GM18519 (cell line): Measurements from ENCODE around the gene ORAI3.

Source experiments
- ATAC-seq: cut with Tn5 transposase; IDR thresholded peaks from one replicate; pipeline ENCODE4 v1.9.1; 2021; ENCODE audit warnings: mild to moderate bottlenecking, moderate library complexity; ENCODE audit not compliant: unreplicated experiment, low FRiP score

ORAI3 gene

DNA sequence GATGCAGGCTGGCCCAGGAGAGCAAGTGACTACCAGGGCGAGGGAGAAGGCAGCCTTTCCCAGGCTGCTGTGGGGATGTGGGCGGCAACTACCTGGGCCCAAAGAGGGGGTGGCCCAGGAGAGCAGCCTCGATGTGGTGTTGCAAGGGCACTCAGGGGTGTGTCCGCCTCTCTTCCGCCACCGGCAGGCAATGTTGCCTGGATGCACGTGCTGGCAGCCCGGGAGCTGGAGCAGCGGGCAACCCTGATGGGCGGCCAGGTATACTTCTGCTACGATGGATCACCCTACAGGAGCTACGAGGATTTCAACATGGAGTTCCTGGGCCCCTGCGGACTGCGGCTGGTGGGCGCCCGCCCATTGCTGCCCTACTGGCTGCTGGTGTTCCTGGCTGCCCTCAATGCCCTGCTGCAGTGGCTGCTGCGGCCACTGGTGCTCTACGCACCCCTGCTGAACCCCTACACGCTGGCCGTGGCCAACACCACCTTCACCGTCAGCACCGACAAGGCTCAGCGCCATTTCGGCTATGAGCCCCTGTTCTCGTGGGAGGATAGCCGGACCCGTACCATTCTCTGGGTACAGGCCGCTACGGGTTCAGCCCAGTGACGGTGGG lies 38.8 kb downstream of the ORAI3 start:
- ATAC-seq: no peak

DNA sequence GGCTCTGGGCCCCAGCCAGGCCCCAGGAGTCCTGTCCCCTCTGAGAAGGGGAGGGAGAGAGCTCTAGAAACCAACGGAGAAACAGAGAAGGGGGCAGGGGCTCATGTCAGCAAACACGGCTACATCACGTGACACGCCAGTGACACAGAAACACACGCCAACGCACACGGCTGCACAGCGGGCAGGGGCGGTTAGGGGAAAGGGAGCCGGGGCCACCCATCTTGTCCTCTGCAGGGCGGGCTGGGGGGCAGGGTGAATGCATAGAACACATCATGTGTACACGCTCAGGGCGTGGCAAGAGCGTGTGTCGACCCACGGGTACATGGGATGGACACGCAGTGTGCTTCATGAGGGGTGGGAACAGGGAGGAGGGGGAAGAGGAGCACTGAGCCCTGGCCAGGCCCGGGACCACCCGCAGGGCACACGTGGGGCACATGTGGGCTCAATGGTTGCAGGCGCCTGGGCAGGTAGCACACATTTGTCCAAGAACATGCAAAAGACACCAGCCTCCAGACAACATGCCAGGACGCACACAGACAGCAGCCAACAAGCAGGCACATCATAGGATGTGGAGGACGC lies 40.7 kb downstream of the ORAI3 start:
- ATAC-seq: no peak

DNA sequence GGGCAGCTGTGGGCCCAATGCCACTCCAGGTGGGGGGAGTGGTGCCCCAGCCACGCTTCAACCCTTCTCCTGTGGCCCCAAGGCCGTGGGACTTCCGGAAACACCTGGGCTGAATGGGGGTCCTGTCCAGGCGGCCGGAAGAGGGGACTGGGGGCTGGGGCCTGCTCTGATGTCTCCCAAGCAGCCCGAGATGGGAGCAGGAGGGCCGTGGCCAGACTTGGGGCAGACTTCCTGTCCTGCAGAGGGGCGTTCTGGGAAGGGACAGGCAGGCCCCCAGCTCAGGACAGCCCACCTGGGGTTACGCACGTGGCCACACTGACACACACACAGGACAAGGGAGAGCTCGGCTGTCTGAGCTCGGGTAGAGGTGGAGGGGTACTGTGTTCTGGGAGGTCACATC lies 41.2 kb downstream of the ORAI3 start:
- no peak for ATAC-seq

DNA sequence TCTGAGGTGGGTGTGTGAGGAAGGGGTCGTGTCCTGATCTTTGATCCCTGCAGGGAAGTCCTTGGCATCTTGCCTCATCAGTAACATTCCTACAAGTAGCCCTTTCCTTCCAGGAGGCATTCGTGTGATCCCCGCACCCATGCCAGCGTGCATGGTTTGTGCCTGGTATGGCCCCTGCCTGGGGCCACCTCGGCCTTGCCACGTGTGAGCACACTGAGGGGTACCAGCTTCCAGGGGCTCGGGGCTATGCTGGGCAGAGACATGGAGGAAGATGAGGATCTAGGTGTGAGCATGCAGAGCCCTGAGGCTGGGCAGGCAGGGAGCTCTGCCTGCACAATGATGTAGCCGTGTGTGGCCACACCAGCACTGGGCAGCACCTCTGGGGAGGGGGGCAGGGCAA lies 42.2 kb downstream of the ORAI3 start:
- ATAC-seq: no peak

DNA sequence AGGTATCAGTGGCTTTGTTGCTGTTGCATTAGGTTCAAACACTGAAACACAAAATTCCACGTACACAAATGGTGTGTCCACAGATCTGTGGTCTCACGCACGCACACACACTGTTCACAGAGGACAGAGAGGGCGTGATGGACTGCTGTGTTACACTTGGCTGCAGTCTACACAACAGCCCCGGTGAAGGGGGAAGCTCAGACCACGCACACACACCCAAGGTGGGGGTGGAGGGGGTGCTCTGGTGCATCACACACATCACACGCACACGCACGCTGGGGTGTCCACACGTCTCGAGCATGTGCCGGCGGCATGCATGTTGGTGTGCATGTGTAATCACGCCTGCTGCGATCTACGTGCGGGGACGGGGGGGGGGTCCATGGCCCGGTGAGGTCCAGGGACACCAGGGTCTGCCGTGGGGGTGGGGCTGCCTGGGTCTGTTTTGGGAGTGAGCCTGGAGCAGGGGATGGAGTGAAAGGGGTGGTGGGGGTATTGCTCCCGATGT lies 43.5 kb downstream of the ORAI3 start:
- no peak for ATAC-seq

DNA sequence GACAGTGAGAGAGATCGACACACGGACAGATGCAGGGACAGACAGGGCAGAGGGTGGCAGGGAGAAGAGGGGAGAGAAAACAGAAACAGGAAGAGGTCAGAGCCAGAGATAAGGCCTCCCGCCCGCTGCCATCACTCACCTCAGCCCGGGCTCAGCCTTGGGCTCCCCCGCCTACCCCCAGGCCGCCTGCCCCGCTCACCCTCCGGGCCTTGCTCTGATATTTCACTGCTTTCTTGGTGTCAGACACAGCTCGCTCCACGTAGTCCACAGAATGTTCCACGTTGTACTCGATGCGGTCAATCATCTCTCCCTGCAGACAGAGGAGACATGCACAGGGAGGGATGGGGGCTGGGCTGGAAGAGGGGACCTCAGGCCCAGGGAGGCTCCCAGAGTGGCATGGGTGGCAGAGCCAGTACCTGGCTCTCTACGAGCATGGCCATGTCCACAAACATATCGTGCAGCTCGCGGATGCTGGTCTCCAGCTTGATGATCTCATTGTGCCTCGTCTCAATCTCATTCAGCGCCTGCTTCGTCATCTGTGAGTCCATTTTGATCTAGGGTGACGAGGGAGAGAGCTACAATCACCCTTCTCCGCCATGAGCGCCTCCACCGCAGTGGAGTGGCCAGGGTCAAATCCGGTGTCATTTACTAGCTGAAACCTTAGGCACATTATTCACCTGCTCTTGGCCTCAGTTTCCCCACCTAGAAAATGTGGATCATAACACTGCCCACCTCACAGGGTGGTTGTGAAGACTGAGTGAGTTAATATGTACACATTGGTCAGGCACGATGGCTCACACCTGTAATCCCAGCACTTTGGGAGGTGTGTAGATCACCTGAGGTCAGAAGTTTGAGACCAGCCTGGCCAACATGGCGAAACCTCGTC lies 44.3 kb downstream of the ORAI3 start:
- no peak for ATAC-seq

DNA sequence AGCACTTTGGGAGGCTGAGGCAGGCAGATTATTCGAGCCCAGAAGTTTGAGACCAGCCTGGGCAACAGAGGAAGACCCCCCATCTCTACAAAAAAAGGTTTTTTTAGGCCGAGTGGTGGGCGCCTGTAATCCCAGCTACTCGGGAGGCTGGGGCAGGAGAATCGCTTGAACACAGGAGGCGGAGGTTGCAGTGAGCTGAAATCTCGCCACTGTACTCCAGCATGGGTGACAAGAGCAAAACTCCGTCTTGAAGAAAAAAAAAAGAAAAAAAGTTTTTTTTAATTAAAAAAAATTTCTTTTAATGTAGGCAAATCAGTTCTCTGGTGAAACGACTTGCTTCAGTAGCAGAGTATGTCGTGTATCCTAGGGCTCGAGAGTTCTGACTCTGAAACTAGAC lies 47.1 kb downstream of the ORAI3 start:
- ATAC-seq: no peak

DNA sequence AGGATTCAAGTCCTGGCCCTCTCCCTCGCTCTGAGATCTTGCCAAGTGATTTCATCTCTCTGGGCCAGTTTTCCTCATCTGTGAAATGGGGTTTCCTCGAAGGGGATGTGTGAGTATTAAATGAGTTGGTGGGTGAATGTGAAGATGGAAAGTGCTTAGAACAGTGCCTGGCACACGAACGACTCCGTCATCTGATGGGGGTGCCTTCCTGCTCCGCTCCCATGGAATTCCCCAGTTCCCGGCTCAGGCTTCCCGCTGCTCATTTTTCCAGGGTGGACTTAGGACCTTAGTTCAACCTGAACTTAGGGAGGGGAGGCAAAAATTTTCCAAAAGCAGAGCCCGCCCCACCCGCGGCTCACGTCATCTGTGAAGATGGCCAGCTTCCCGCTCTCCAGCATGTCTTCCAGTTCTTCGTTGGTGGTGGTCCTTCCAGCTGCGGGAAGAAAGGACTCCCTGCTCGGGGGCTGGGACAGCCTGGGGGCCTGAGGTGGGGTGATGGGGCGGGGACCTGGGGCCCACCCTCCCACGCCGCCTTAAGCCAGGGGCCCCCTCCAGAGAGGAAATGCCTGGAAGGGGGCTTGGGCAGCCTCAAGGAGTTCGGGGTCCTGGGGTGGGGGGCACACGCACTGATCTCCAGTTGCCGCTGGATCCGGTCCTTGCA lies 47.6 kb downstream of the ORAI3 start:
- ATAC-seq: no peak

DNA sequence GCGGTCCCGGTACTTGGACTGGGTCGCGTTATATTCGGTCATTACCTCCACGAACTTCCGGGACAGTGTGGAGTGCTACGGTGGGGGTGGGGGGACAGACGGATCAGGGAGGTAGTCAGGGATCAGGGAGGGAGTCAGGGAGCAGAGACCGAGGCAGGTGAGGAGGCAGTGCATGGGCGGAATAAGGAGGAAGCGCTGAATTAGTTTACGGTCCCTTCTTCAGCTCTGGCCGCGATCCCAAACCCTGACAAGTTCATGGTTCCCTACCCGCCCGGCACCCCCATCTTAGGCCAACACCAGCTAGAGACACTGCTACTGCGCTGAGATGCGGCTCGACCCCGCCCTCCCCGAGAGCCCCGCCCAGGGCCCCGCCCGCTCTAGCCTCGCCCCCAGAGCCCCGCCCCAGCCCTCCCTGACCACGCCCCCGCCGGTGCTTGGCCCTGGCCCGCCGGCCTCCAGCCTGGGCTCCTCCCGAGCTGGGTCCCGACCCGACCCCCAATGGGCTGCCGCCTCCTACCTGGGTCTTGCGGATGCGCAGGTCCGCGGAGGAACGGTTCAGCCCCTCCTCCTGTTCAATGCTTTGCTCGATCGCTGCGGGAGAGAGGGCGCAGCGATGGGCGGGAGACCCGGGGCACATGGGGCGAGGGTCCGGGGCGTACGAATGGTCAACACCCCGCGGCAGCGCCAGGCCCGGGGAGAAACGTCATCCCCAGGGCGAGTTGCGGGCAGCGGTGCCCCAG lies 48.3 kb downstream of the ORAI3 start:
- no peak for ATAC-seq

DNA sequence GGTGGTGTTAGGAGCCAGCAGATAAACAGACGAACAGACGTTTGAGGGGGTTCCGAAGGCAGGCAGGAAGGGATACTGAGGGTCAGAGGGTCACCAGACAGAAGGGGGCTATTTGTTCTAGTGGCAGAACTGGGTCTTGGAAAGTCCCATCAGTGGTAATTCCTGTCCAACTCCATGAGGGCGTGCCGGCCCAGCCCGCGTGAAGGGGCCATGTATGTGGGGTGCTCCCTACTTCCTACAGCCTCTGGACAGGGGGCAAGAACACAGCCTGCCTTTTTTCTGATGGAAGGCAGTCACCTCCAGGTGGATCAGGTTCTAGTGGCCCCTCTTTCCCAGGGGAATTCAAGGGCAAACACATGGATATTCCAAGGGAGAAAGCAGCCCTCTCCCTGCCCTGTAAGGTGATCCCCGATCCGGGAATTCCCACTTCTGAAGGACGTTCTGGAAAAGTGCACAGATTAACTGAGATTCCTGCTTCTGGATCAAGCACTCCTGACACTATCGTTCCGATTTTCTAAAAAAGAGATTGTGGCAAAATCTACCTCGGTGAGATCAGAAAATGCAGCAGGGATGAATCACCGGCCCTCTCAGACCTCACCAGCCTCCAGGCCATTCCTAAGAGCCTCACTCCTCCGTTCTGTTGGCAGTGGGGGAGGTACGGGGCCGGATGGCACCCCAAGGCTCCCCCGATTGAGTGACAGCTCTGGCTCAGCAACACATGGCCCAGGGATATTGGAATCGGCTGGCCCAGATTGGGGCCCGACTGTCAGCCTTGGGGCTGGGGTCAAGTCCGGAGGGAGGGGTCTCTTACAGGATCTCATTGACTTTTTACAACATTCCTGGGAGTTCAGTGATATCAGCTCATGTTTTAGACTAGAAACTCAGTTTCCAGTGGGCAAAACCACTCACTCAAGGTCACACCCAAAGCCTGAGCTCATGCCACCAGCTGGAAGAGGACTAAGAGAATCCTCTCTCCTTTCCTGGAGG lies 49.1 kb downstream of the ORAI3 start:
- no peak for ATAC-seq

DNA sequence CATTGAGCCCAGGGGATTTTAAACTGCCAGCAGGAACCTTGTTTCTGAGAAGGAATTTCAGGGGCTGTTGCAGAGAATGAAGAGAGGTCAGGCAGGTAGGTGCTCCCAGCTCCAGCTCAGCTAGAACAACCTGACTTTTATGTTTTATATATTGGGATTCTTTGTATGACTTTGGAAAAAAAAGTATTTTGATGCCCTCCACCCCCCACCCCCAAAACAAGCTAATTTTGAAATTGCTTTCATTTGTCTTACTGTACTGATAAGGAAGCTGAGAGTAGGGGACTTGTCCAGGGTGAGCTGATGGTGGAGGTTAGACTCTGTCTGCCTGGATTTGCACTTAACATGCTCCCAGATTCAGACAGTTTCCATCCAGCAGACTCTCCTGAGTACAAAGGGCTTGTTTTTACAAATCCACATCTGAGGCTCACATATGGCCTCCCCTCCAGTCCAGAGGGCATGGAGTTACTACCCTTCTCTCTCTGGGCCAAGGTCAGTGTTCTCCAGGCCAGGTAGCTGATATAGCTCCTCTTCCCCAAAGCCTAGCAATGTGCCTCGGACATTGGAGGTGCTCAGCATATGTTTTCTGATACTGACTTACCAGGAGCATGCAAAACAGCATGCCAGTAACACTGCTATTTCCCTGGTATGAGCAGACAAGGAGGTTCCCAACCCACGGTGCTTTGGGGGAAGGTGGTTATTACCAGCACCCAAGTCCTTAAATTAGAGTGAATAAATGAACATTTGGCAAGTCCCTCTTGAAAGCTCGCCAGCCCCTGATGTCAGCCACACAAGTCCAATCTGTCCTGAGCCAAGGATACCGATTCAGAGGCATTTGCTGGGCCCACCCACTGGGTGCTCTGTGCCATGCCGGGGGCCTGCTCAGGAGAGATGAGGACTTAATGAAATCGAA lies 50.2 kb downstream of the ORAI3 start:
- no peak for ATAC-seq

DNA sequence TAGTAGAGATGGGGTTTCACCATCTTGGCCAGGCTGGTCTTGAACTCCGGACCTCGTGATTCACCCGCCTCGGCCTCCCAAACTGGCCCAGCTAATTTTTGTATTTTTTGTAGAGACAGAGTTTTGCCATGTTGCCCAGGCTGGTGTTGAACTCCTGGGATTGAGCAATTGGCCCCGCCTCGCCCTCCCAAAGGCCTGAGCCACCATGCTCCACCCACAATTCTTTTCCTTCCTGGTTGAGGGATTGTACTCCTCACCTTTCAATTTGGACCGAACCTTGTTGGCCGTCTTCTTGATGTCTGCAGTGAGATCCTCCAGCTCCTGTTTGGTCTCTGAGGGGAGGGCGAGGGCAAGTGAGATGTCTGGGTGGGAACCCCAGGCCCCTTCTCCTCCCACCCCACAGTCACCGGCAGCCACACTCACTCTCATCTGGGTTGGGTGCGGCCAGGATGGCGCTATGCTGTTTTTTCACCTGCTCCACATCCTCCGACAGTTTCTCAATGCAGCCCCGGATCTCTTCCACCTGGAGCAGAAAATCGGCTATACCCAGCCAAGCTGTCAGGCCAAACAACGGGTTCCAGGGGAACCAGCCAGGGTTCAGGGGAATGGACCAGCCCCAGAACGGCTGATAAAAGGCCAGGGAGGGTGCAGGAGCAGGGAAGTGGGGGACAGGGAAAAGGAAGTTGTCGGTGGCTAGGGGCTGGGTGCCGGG lies 52.0 kb downstream of the ORAI3 start:
- ATAC-seq: no peak

DNA sequence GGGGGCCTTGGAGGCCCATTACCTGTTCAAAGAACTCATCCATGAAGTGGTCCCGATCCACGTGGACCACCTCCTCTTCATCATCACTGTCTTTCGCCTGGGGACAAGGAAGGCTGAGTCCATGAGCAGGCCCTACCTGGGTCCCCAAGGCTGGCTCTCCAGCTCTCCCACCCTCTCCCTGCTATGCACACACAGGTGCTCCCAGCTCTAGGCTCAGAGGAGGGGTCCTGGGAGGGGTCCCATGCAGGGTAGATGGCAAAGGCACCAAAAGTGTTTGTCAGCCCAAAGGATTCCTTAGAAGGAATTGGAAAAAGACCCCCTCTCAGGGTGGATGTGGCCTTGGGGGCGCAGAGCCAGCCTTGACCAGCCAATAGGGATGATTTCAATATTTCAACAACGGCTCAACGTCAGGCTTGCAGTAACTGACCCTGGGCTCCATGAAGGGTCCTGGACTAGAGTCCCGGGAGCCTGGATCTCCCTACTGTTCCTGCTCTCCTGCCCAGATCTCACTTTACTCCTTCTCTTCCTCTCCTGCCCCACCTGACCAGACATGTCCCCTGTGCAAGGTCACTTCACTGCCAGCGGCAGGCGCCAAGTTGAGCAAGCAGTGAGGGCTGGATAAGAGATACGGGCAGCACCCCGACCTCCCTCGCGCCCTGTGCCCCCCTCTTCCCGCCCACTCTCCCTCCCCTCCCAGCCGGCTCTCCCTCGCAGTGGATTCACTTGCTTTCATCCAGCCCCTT lies 52.8 kb downstream of the ORAI3 start:
- no peak for ATAC-seq

DNA sequence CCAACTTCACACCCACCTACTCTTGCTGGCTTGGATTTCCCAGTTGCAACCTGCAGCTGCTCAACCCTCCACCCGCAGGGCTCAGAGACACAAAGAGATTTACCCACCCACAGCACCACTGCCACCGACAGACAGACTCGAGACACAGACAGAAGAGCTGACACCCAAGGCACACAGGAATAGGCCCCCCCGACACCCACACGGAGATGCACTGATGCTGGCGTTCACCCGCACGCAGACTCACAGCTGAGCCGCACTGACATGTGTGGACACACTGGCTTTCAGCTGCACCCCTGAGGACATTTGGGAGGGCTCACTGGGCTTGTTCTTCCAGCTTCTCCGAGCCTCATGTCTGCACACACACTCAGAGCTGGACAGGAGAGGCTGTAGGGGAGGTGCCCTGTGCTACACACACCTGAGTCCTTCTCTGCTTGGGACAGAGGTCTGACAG lies 53.4 kb downstream of the ORAI3 start:
- no peak for ATAC-seq

DNA sequence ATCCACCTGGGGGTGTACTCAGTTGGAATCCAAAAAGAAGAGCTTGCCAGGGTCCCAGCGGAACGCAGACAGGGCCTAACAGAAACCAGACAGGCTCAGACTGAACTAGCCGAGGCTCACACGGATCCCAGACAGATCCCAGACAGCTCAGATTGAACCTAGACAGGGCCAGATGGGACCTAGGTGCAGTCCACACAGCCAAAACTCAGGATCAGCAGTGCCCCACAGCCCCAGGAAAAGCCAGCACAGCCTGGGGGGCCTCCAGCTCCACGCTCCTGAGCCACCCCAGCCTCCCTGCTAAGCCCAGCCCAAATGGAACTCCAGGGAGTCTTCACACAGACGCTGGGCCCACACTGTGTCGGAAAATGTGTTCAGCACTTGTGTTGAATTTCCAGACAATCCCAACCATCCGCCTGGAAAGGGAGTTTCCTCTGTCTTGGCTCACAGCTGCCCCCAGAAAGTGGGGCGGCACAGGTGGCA lies 54.0 kb downstream of the ORAI3 start:
- no peak for ATAC-seq

DNA sequence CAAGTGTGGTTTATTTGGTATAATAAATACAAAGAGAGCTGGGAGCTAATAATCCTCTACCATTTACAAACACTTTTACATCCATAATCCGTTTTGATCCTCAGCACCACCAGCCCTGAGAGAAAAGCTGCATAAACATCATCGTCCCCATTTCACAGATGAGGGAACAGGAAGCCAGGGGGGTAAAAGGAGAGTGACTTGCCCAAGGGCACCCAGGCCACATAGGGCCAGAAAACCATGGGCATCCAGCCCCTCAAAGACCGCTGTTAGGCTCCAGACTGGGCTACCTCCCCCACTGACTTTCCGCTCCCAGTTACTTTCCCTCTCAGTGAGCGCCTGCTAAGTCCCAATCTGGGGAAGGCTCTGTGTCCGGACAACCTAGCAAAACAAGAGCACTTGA lies 54.9 kb downstream of the ORAI3 start:
- ATAC-seq: no peak
